WERI-Rb-1 (cell line): ENCODE measurements around the gene KIAA1671.
A peak's percentile ranks its signal among the peaks of the same experiment; 100 is the strongest.

Experiments used
- DNase-seq: peaks from one replicate; pipeline ENCODE4 v3.0.0-alpha.2; 2020
- H3K27ac ChIP-seq: fragments of 250-450 bp; sonication (Bioruptor Pico); 2 replicates; pipeline ENCODE4 v1.5.1; 2020; ENCODE audit warnings: mild to moderate bottlenecking, moderate library complexity
- H3K27me3 ChIP-seq: fragments of 250-450 bp; sonication (Bioruptor Pico); 2 replicates; pipeline ENCODE4 v1.5.1; 2021; ENCODE audit warnings: mild to moderate bottlenecking, low read depth, moderate library complexity; ENCODE audit not compliant: insufficient read depth, severe bottlenecking
- H3K36me3 ChIP-seq: fragments of 250-450 bp; sonication (Bioruptor Pico); 2 replicates; pipeline ENCODE4 v1.5.1; 2020; ENCODE audit warnings: mild to moderate bottlenecking, moderate library complexity
- H3K4me3 ChIP-seq: 2 replicates; pipeline ENCODE4 v1.5.1; 2011; ENCODE audit warnings: low read depth, mild to moderate bottlenecking, control low read depth, low read length
- H3K9me3 ChIP-seq: fragments of 250-450 bp; sonication (Bioruptor Pico); 2 replicates; pipeline ENCODE4 v1.5.1; 2021; ENCODE audit warnings: mild to moderate bottlenecking, moderate library complexity; ENCODE audit not compliant: severe bottlenecking
- CTCF ChIP-seq: IDR thresholded peaks from 2 replicates; pipeline ENCODE4 v1.5.1; 2011; ENCODE audit warnings: low read depth, mild to moderate bottlenecking, control low read depth, inconsistent platforms, low read length

Gene KIAA1671

GRCh38 chr22:24947881-24948280 is 4.6 kb upstream of the KIAA1671 start:
- Histone ChIP-seq H3K27ac (no peak overlapping the region), H3K27me3 (no peaks in the 10 kb centered on the region), H3K36me3 (no peaks in the 10 kb centered on the region; the same call in 1 of the 2 replicates), H3K4me3 (no peak overlapping the region), H3K9me3 (no peaks in the 10 kb centered on the region)
- TF ChIP-seq CTCF: no peak
- DNase-seq: no peak

GRCh38 chr22:24948356-24949202 is 3.9 kb upstream of the KIAA1671 start:
- no peak overlapping the region for H3K27ac ChIP-seq
- no peak for DNase-seq
- no peaks in the 10 kb centered on the region for H3K27me3 ChIP-seq
- H3K9me3 ChIP-seq: no peaks in the 10 kb centered on the region
- H3K4me3 ChIP-seq: no peak overlapping the region
- no peak for TF ChIP-seq CTCF
- H3K36me3 ChIP-seq: no peaks in the 10 kb centered on the region; the same call in 1 of the 2 replicates

GRCh38 chr22:24950272-24950902 is 2.1 kb upstream of the KIAA1671 start:
- Histone ChIP-seq H3K9me3 (no peaks in the 10 kb centered on the region), H3K4me3 (peak overlapping the region; percentile 33), H3K27ac (no peak overlapping the region), H3K36me3 (no peaks in the 10 kb centered on the region; the same call in 1 of the 2 replicates), H3K27me3 (no peaks in the 10 kb centered on the region)
- peak; percentile 46 for DNase-seq
- no peak for TF ChIP-seq CTCF

GRCh38 chr22:24952837-24953383 is 394 bp downstream of the KIAA1671 start:
- H3K36me3 ChIP-seq: no peaks in the 10 kb centered on the region; the same call in 1 of the 2 replicates
- no peaks in the 10 kb centered on the region for H3K9me3 ChIP-seq
- TF ChIP-seq CTCF: no peak
- no peaks in the 10 kb centered on the region for H3K27me3 ChIP-seq
- peak; percentile 50 for DNase-seq
- peak overlapping the region; percentile 56 for H3K4me3 ChIP-seq
- peak overlapping the region; percentile 67 for H3K27ac ChIP-seq

- TF ChIP-seq CTCF: no peak
- no peaks in the 10 kb centered on the region for H3K9me3 ChIP-seq
- DNase-seq: peak; percentile 47
- H3K27me3 ChIP-seq: no peaks in the 10 kb centered on the region
- peak overlapping the region; percentile 56 for H3K4me3 ChIP-seq
- no peaks in the 10 kb centered on the region; the same call in 1 of the 2 replicates for H3K36me3 ChIP-seq
- peak overlapping the region; percentile 67 for H3K27ac ChIP-seq
Observed at GRCh38 chr22:24953384-24954113, 1.0 kb downstream of the KIAA1671 start.
